ENCODE measurements around the gene PPA1.

- TF ChIP-seq POLR2A (IDR thresholded peaks at IDR 0.05; ENCODE audit: low read depth, low read length) (no peak), POLR2AphosphoS5 (IDR thresholded peaks at IDR 0.05; ENCODE audit: low read depth, low read length) (no peak), TAF1 (IDR thresholded peaks at IDR 0.05; ENCODE audit: low read depth, low read length) (no peak)
These were observed 46.9 kb upstream of the PPA1 start for GRCh38 chr10:70280099-70280498.
